SW480 (cell line): ENCODE data around the gene MED12L.

Source experiments
- DNase-seq: peaks from one replicate; pipeline ENCODE4 v3.0.0-alpha.2; 2016; ENCODE audit warnings: low spot score

The MED12L gene

GRCh38 chr3:151290673-151291072 lies 205.2 kb downstream of the MED12L start:
- DNase-seq: peak; percentile 13

- DNase-seq: no peak
Measured at GRCh38 chr3:151293127-151293526, 207.7 kb downstream of the MED12L start.

GRCh38 chr3:151296226-151296625 lies 210.8 kb downstream of the MED12L start:
- no peak for DNase-seq

GRCh38 chr3:151297429-151297828 lies 212.0 kb downstream of the MED12L start:
- no peak for DNase-seq

GRCh38 chr3:151299006-151299405 lies 213.5 kb downstream of the MED12L start:
- no peak for DNase-seq

GRCh38 chr3:151300539-151300938 lies 215.1 kb downstream of the MED12L start:
- DNase-seq: no peak

GRCh38 chr3:151301787-151302186 lies 216.3 kb downstream of the MED12L start:
- no peak for DNase-seq

- no peak for DNase-seq
Measured at GRCh38 chr3:151303751-151304150, 218.3 kb downstream of the MED12L start.

GRCh38 chr3:151305060-151305774 lies 219.8 kb downstream of the MED12L start:
- peak; percentile 98 for DNase-seq

- DNase-seq: no peak
Measured at GRCh38 chr3:151305775-151306151, 220.3 kb downstream of the MED12L start.

- DNase-seq: no peak
Measured at GRCh38 chr3:151306168-151306810, 220.8 kb downstream of the MED12L start.

- no peak for DNase-seq
Measured at GRCh38 chr3:151307131-151307530, 221.7 kb downstream of the MED12L start.

GRCh38 chr3:151307583-151308488 lies 222.4 kb downstream of the MED12L start:
- DNase-seq: no peak

GRCh38 chr3:151309566-151309965 lies 224.1 kb downstream of the MED12L start:
- DNase-seq: no peak

GRCh38 chr3:151312972-151313371 lies 227.5 kb downstream of the MED12L start:
- DNase-seq: no peak

GRCh38 chr3:151314137-151314536 lies 228.7 kb downstream of the MED12L start:
- no peak for DNase-seq

- no peak for DNase-seq
Measured at GRCh38 chr3:151314593-151314992, 229.1 kb downstream of the MED12L start.

GRCh38 chr3:151315136-151315535 lies 229.7 kb downstream of the MED12L start:
- DNase-seq: no peak

- DNase-seq: no peak
Measured at GRCh38 chr3:151315846-151316245, 230.4 kb downstream of the MED12L start.

- DNase-seq: no peak
Measured at GRCh38 chr3:151316267-151316991, 231.0 kb downstream of the MED12L start, which contains the start of gene GPR87. GPR87 (minus strand) TSS chr3:151316820; CDS start chr3:151300100, 16,720 bp downstream.

- no peak for DNase-seq
Measured at GRCh38 chr3:151318313-151318712, 232.8 kb downstream of the MED12L start.

- DNase-seq: no peak
Measured at GRCh38 chr3:151318991-151319390, 233.5 kb downstream of the MED12L start.
